ENCODE results near the gene TGFBR1. TPM values are rescaled to one million over a fixed set of nuclear protein-coding genes. Genes with fewer than 3 reads are reported as not detected.

TGFBR1 gene
- total and polyA plus RNA-seq, 2 donors (not counting 3 experiments of a cell fraction or from before 2014, with no cell fraction given): 5.8 to 18.6 TPM

GRCh38 chr9:99143655-99144054 is 38.7 kb downstream of the TGFBR1 start:
- POLR2A ChIA-PET: no interaction called here
- Histone ChIP-seq H3K4me3 (replicated peaks in 1 of 3; ENCODE audit: insufficient read depth in 1 of 3, low read depth in 1 of 3, low read length in 3 of 3) (no peak overlapping the region), H3K4me2 (ENCODE audit: insufficient read depth, low read length) (no peak overlapping the region), H3K9me1 (replicated peaks; ENCODE audit: control insufficient read depth, extremely low read depth, insufficient read depth, low read length) (no peaks in the 10 kb centered on the region), H3K36me3 (ENCODE audit: control insufficient read depth in 2 of 2, extremely low read depth in 1 of 2, insufficient read depth in 2 of 2, low read length in 2 of 2) (peaks cover 1 to 6% of the 10 kb centered on the region in 2 experiments), H2AFZ (ENCODE audit: low read depth, low read length) (no peak overlapping the region), H3K9me3 (replicated peaks; ENCODE audit: control insufficient read depth, insufficient read depth, low read length) (no peaks in the 10 kb centered on the region), H3K27me3 (ENCODE audit: control insufficient read depth in 2 of 2, insufficient read depth in 2 of 2, low read length in 2 of 2) (no peaks in the 10 kb centered on the region), H3K4me1 (ENCODE audit: control insufficient read depth, extremely low read depth, insufficient read depth, low read length) (peaks cover 7% of the 10 kb centered on the region), H3K79me2 (ENCODE audit: control insufficient read depth, insufficient read depth, low read length) (no peaks in the 10 kb centered on the region), H4K20me1 (replicated peaks; ENCODE audit: control insufficient read depth, extremely low read depth, insufficient read depth, low read length) (no peaks in the 10 kb centered on the region), H3K9ac (replicated peaks; ENCODE audit: extremely low read depth, insufficient read depth, low read length) (no peak overlapping the region), H3K27ac (ENCODE audit: insufficient read depth, low read depth, low read length) (no peak overlapping the region)
- no peak for FAIRE-seq
- DNase-seq (ENCODE audit: low read depth, low spot score): no peak
- no peak for TF ChIP-seq CTCF (IDR thresholded peaks at IDR 0.05; ENCODE audit: extremely low read depth in 1 of 2, insufficient read depth in 1 of 2, low read depth in 1 of 2, low read length in 2 of 2)
- TF ChIP-seq MYC (IDR thresholded peaks at IDR 0.05; ENCODE audit: low read depth, low read length): no peak
- intact Hi-C loops (cut with micrococcal nuclease) (no loop called here), dilution Hi-C loops (cut with MboI; ENCODE audit: extremely low pct_ligation_motif_present, low sequenced_read_pairs) (no loop called here)
- BruUV-seq (replicated peaks): no TSS peak
- CTCF ChIA-PET: interaction anchor here (3.9 kb wide), 1 partner anchor 295 kb away, joined by 50 read pairs; no protein-coding TSS in a partner anchor

GRCh38 chr9:99144966-99145365 is 40.1 kb downstream of the TGFBR1 start:
- FAIRE-seq: no peak
- Histone ChIP-seq H3K9me1 (replicated peaks; ENCODE audit: control insufficient read depth, extremely low read depth, insufficient read depth, low read length) (no peaks in the 10 kb centered on the region), H3K4me2 (ENCODE audit: insufficient read depth, low read length) (no peak overlapping the region), H3K27ac (ENCODE audit: insufficient read depth, low read depth, low read length) (no peak overlapping the region), H3K9me3 (replicated peaks; ENCODE audit: control insufficient read depth, insufficient read depth, low read length) (no peaks in the 10 kb centered on the region), H4K20me1 (replicated peaks; ENCODE audit: control insufficient read depth, extremely low read depth, insufficient read depth, low read length) (no peaks in the 10 kb centered on the region), H3K4me3 (replicated peaks in 1 of 3; ENCODE audit: insufficient read depth in 1 of 3, low read depth in 1 of 3, low read length in 3 of 3) (no peak overlapping the region), H3K79me2 (ENCODE audit: control insufficient read depth, insufficient read depth, low read length) (no peaks in the 10 kb centered on the region), H3K9ac (replicated peaks; ENCODE audit: extremely low read depth, insufficient read depth, low read length) (no peak overlapping the region), H3K27me3 (ENCODE audit: control insufficient read depth in 2 of 2, insufficient read depth in 2 of 2, low read length in 2 of 2) (no peaks in the 10 kb centered on the region), H3K36me3 (ENCODE audit: control insufficient read depth in 2 of 2, extremely low read depth in 1 of 2, insufficient read depth in 2 of 2, low read length in 2 of 2) (peaks cover 1 to 6% of the 10 kb centered on the region in 2 experiments), H3K4me1 (ENCODE audit: control insufficient read depth, extremely low read depth, insufficient read depth, low read length) (peaks cover 7% of the 10 kb centered on the region), H2AFZ (ENCODE audit: low read depth, low read length) (no peak overlapping the region)
- ChIA-PET POLR2A (no interaction called here), CTCF (no interaction called here)
- BruUV-seq (replicated peaks): no TSS peak
- no peak for DNase-seq (ENCODE audit: low read depth, low spot score)
- intact Hi-C loops (cut with micrococcal nuclease): loop anchor here (1.0 kb wide), 1 partner anchor 587 kb away; no protein-coding TSS in a partner anchor
- TF ChIP-seq JUN (IDR thresholded peaks at IDR 0.05; ENCODE audit: borderline replicate concordance, insufficient read depth, insufficient read length, low read depth) (no peak), EZH2 (IDR thresholded peaks at IDR 0.05; ENCODE audit: borderline replicate concordance, low read depth, low read length, severe bottlenecking) (no peak), FOS (IDR thresholded peaks at IDR 0.05; ENCODE audit: borderline replicate concordance, insufficient read depth, low read length) (no peak), CTCF (IDR thresholded peaks at IDR 0.05; ENCODE audit: extremely low read depth in 1 of 2, insufficient read depth in 1 of 2, low read depth in 1 of 2, low read length in 2 of 2) (no peak), POLR2AphosphoS5 (IDR thresholded peaks at IDR 0.05; ENCODE audit: insufficient read depth, low read depth, low read length) (no peak), POLR2A (IDR thresholded peaks at IDR 0.05; ENCODE audit: low read depth, low read length) (no peak), MAX (IDR thresholded peaks at IDR 0.05; ENCODE audit: insufficient read depth, insufficient read length) (no peak), MYC (IDR thresholded peaks at IDR 0.05; ENCODE audit: low read depth, low read length) (no peak), GATA2 (IDR thresholded peaks at IDR 0.05; ENCODE audit: insufficient read depth, insufficient read length, low read depth, low read length) (no peak)
- dilution Hi-C loops (cut with MboI; ENCODE audit: extremely low pct_ligation_motif_present, low sequenced_read_pairs): no loop called here
